PC-3 (cell line): ENCODE results near the gene BMF.
"Not testable (repeated sequence)": the region's sequence is repeated elsewhere in the genome, so short reads cannot be mapped to it uniquely, and the experiment has no call there.

Source experiments
- EZH2 ChIP-seq: fragments of 300-600 bp; sonication (generic); IDR thresholded peaks from one replicate; pipeline ENCODE4 v1.6.1; 2017; ENCODE audit warnings: antibody characterized with exemption, mild to moderate bottlenecking, low read length; ENCODE audit not compliant: unreplicated experiment
- EZH2phosphoT487 ChIP-seq: fragments of 300-600 bp; sonication (generic); IDR thresholded peaks from 2 replicates; pipeline ENCODE4 v1.6.1; 2018; ENCODE audit warnings: mild to moderate bottlenecking, antibody characterized with exemption, low read length, borderline replicate concordance
- TF ChIP-seq, protein P1 (sequence below): fragments of 300-600 bp; sonication (generic); conservative IDR thresholded peaks from 2 replicates; pipeline ENCODE4 v1.5.1; 2017; ENCODE audit warnings: antibody characterized with exemption, low read depth, mild to moderate bottlenecking, low read length

DNA sequence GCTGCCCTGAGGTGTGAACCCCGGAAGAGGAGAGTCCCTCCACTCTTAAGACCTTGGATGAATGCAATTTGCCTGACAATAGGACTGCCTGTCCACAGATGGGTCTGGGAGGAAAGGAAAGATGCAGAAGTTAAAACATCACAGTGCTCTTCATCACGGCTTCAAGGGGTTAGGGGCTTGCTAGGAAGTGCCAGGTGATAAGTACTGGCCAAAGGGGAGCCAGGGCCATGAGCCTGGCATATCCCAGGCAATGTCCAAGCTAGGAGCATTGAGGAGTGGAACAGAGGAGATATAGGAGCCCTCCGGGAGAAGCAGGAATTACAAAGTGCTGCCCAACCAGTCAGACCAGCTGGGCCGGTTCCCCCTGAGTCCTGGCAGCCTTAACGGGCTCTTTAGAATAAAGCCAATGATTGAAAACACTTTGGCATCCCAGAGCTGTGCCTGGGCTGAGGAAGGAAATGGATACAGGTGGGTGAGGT, 16.2 kb upstream of the BMF start:
- TF ChIP-seq EZH2, EZH2phosphoT487: not testable (repeated sequence)
- TF ChIP-seq, protein P1, sequence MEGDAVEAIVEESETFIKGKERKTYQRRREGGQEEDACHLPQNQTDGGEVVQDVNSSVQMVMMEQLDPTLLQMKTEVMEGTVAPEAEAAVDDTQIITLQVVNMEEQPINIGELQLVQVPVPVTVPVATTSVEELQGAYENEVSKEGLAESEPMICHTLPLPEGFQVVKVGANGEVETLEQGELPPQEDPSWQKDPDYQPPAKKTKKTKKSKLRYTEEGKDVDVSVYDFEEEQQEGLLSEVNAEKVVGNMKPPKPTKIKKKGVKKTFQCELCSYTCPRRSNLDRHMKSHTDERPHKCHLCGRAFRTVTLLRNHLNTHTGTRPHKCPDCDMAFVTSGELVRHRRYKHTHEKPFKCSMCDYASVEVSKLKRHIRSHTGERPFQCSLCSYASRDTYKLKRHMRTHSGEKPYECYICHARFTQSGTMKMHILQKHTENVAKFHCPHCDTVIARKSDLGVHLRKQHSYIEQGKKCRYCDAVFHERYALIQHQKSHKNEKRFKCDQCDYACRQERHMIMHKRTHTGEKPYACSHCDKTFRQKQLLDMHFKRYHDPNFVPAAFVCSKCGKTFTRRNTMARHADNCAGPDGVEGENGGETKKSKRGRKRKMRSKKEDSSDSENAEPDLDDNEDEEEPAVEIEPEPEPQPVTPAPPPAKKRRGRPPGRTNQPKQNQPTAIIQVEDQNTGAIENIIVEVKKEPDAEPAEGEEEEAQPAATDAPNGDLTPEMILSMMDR: not testable (repeated sequence)
